ENCODE results near the gene SV2A. TPM values are rescaled to one million over a fixed set of nuclear protein-coding genes. Genes with fewer than 3 reads are reported as not detected.
"Not testable (repeated sequence)": the region's sequence is repeated elsewhere in the genome, so short reads cannot be mapped to it uniquely, and the experiment has no call there.

The SV2A gene
- polyA plus RNA-seq, 3 donors: 0.33 to 0.94 (median 0.45) TPM

DNA sequence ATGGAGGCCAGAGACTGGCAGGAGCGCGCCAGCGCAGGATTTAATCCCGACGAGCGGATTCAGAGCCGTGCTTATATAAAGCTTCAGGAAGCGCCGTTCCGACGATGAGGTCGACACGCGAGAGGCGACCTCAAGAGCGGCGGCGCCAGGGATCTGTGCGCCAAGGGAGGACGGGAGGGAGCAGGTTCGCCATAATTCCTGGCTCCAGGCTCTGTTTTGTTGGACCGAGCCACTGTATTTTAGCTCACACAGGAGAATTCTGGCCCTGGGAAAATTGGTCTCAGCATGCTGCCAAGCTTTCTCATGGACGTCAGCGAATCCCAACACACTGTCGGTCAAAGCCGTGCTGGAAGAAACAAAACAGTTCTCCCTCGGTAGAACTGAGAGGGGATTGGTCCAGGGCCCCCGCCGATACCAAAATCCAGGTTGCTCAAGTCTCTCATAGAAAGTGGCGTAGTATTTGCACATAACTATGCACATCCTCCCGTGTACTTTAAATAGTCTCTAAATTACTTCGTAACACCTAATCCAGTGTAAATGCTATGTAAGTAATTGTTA lies 56.1 kb downstream of the SV2A start:
- no CpG with 5 or more reads among the region's 32 CpGs for WGBS, 3 donors
- H3K27ac ChIP-seq (ENCODE audit: low read depth, low read length): not testable (repeated sequence)

DNA sequence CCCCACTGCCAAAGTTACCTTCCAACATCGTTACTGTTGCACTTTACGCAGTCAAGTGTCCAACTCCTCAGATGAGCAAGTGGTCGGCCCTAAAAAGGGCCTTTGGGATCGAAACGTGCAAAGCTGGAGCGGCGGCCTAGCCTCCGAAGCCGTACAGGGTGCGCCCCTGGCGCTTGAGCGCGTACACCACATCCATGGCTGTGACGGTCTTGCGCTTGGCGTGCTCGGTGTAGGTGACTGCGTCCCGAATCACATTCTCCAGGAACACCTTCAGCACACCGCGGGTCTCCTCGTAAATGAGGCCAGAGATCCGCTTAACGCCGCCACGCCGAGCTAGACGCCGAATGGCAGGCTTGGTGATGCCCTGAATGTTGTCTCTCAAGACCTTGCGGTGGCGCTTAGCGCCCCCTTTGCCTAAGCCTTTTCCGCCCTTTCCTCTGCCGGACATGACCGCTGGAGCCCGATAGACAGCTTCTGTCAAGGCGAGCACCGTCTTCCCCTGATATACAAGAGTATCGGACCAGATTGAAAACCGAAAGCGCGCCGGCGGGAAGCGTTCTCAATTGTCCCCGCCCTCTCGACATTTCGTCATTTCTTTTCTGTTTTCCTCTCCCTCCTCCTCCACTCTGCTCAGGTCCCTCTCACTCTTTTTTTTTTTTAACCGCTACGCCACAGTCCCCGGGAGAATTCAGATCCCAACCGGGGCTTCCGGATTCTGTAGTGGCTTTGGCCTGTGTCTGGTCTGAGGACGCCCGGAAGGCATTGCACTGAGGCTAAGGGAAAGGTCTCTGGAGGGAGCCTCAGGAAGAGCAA lies 56.8 kb downstream of the SV2A start:
- no CpG with 5 or more reads among the region's 55 CpGs for WGBS, 3 donors
- not testable (repeated sequence) for H3K27ac ChIP-seq (ENCODE audit: low read depth, low read length)

DNA sequence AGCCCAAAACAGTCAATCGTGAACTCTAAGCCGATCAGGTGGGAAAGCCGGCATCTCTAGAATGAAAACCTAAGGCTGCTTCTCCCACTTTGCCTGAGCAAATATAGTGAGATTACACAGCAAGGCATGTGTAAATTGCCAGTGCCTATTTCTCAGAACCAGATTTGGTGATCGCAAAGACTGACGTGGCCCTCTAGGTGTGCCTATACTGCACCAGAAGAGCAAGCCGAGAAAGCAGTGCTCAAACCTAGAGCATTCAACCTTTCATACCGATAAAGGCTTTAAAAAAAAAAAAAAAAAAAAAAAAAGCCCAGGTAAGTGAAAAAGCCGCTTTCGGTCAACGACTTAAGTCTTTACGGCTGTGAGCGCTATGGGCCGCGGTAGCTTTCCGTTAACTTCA lies 57.4 kb downstream of the SV2A start:
- H3K27ac ChIP-seq (ENCODE audit: low read depth, low read length): not testable (repeated sequence)
- WGBS, 3 donors: no CpG with 5 or more reads among the region's 15 CpGs

Other genes starting within 250 kb of the SV2A start
- gene FCGR1A, start 135.2 kb downstream of the SV2A start, polyA plus RNA-seq: 1 to 10 TPM; 2.0 to 9.7 (median 9.6) TPM
- 10 to 100 TPM; 19.7 to 23.5 (median 21.7) TPM for gene BOLA1, start 18.3 kb downstream of the SV2A start, polyA plus RNA-seq
- gene SF3B4, start 10.0 kb upstream of the SV2A start, polyA plus RNA-seq: 10 to 100 TPM; 13.0 to 34.8 (median 23.6) TPM
- gene MTMR11, start 19.0 kb upstream of the SV2A start, polyA plus RNA-seq: 1 to 10 TPM; 1.4 to 7.3 (median 2.1) TPM
- 1 to 10 TPM; 2.4 to 8.2 (median 7.5) TPM for gene OTUD7B, start 92.9 kb upstream of the SV2A start, polyA plus RNA-seq
- gene VPS45, start 149.9 kb upstream of the SV2A start, polyA plus RNA-seq: 10 to 100 TPM in 2 of 3 donors, 1 to 10 TPM in 1; 9.6 to 22.4 (median 21.3) TPM
- 10 to 100 TPM in 2 of 3 donors, 1 to 10 TPM in 1; 4.1 to 39.6 (median 29.4) TPM for gene PLEKHO1, start 232.1 kb upstream of the SV2A start, polyA plus RNA-seq

All from adipose tissue (tissue), 3 donors.